ENCODE data around the gene ZCCHC24. TPM values are rescaled to one million over a fixed set of nuclear protein-coding genes. Genes with fewer than 3 reads are reported as not detected.

ZCCHC24 gene
- total and polyA plus RNA-seq, 2 donors (not counting 3 experiments of a cell fraction or from before 2014, with no cell fraction given) = 5.2 to 8.4 TPM

DNA sequence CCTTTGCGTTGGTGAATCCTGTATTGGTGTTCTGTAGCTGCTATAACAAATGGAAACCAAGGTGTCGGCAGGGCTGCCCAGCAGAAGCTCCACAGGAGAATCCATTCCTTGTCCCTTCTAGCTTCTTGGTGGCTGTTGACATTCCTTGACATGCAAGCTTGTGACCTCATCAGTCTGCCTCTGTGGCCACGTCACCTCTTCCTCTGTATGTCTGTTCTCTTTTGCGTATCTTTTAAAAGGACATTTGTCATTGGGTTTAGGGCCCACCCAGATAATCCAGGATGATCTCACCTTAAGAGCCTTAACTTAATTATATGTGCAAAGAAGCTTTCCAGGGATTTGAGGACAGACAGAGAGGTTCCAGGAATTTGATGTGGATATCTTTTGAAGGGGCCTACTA lies 15.3 kb upstream of the ZCCHC24 start:
- H3K9me3 ChIP-seq (replicated peaks; ENCODE audit: control insufficient read depth, insufficient read depth, low read length) = no peaks in the 10 kb centered on the region
- H4K20me1 ChIP-seq (replicated peaks; ENCODE audit: control insufficient read depth, extremely low read depth, insufficient read depth, low read length) = no peaks in the 10 kb centered on the region
- H3K36me3 ChIP-seq (ENCODE audit: control insufficient read depth in 2 of 2, extremely low read depth in 1 of 2, insufficient read depth in 2 of 2, low read length in 2 of 2) = no peaks in the 10 kb centered on the region
- no peaks in the 10 kb centered on the region for H3K79me2 ChIP-seq (ENCODE audit: control insufficient read depth, insufficient read depth, low read length)
- H3K27ac ChIP-seq (ENCODE audit: insufficient read depth, low read depth, low read length) = no peak overlapping the region
- no peak for DNase-seq (ENCODE audit: low read depth, low spot score)
- CTCF ChIA-PET = interaction anchor here (1.3 to 7.8 kb wide), 3 partner anchors 15 to 86 kb away, joined by 3 to 60 read pairs (median 6); partner anchors contain the start of gene ZCCHC24
- POLR2A ChIA-PET = no interaction called here
- H3K27me3 ChIP-seq (ENCODE audit: control insufficient read depth in 2 of 2, insufficient read depth in 2 of 2, low read length in 2 of 2) = peaks cover 12 to 48% of the 10 kb centered on the region in 2 experiments
- BruUV-seq (replicated peaks) = no TSS peak
- TF ChIP-seq, protein P1, sequence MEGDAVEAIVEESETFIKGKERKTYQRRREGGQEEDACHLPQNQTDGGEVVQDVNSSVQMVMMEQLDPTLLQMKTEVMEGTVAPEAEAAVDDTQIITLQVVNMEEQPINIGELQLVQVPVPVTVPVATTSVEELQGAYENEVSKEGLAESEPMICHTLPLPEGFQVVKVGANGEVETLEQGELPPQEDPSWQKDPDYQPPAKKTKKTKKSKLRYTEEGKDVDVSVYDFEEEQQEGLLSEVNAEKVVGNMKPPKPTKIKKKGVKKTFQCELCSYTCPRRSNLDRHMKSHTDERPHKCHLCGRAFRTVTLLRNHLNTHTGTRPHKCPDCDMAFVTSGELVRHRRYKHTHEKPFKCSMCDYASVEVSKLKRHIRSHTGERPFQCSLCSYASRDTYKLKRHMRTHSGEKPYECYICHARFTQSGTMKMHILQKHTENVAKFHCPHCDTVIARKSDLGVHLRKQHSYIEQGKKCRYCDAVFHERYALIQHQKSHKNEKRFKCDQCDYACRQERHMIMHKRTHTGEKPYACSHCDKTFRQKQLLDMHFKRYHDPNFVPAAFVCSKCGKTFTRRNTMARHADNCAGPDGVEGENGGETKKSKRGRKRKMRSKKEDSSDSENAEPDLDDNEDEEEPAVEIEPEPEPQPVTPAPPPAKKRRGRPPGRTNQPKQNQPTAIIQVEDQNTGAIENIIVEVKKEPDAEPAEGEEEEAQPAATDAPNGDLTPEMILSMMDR (IDR thresholded peaks at IDR 0.05; ENCODE audit: extremely low read depth in 1 of 2, insufficient read depth in 1 of 2, low read depth in 1 of 2, low read length in 2 of 2) = no peak
- TF ChIP-seq POLR2AphosphoS5 (IDR thresholded peaks at IDR 0.05; ENCODE audit: insufficient read depth, low read depth, low read length) (no peak), MYC (IDR thresholded peaks at IDR 0.05; ENCODE audit: low read depth, low read length) (no peak), EZH2 (IDR thresholded peaks at IDR 0.05; ENCODE audit: borderline replicate concordance, low read depth, low read length, severe bottlenecking) (no peak), JUN (IDR thresholded peaks at IDR 0.05; ENCODE audit: borderline replicate concordance, insufficient read depth, insufficient read length, low read depth) (no peak), FOS (IDR thresholded peaks at IDR 0.05; ENCODE audit: borderline replicate concordance, insufficient read depth, low read length) (no peak), GATA2 (IDR thresholded peaks at IDR 0.05; ENCODE audit: insufficient read depth, insufficient read length, low read depth, low read length) (no peak), POLR2A (IDR thresholded peaks at IDR 0.05; ENCODE audit: low read depth, low read length) (no peak)
- TF ChIP-seq, protein P2, sequence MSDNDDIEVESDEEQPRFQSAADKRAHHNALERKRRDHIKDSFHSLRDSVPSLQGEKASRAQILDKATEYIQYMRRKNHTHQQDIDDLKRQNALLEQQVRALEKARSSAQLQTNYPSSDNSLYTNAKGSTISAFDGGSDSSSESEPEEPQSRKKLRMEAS (IDR thresholded peaks at IDR 0.05; ENCODE audit: insufficient read depth, insufficient read length) = no peak
- dilution Hi-C loops (cut with MboI; ENCODE audit: extremely low pct_ligation_motif_present, low sequenced_read_pairs) = no loop called here
- intact Hi-C loops (cut with micrococcal nuclease) = no loop called here
- H3K4me1 ChIP-seq (ENCODE audit: control insufficient read depth, extremely low read depth, insufficient read depth, low read length) = no peaks in the 10 kb centered on the region
- H3K9ac ChIP-seq (replicated peaks; ENCODE audit: extremely low read depth, insufficient read depth, low read length) = no peak overlapping the region
- H3K4me2 ChIP-seq (ENCODE audit: insufficient read depth, low read length) = no peak overlapping the region
- no peak overlapping the region for H3K4me3 ChIP-seq (replicated peaks in 1 of 3; ENCODE audit: insufficient read depth in 1 of 3, low read depth in 1 of 3, low read length in 3 of 3)
- H3K9me1 ChIP-seq (replicated peaks; ENCODE audit: control insufficient read depth, extremely low read depth, insufficient read depth, low read length) = no peaks in the 10 kb centered on the region
- H2AFZ ChIP-seq (ENCODE audit: low read depth, low read length) = no peak overlapping the region
- no peak for FAIRE-seq

Measured in endothelial cell of umbilical vein (primary cell).